ENCODE results near the gene SETD5. TPM values are rescaled to one million over a fixed set of nuclear protein-coding genes. Genes with fewer than 3 reads are reported as not detected.
"Not testable (repeated sequence)": the region's sequence is repeated elsewhere in the genome, so short reads cannot be mapped to it uniquely, and the experiment has no call there.

SETD5 gene
- total RNA-seq, 4 donors from 2014 or later = 84.0 to 158 (median 114) TPM

DNA sequence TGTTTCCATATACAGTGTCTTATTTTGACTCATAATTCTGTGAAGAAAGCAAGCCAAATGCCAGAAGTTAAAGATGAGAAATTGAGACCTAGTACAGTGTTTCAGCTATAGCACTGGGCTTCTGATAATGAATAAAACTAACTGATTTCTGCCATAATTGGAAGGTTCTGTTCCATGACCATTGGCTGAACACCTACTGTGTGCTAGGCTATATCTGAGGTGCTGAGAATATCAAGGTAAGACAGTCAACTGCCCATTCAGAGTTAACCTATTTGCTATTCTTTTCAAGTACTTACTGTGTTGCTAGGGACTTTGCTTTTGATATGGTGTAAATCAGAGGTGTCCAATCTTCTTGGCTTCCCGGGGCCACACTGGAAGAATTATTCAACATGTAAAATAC lies 82.8 kb downstream of the SETD5 start:
- no peaks in the 10 kb centered on the region for H3K27me3 ChIP-seq
- intact Hi-C loops (cut with DNase I) = no loop called here
- no peak overlapping the region for H3K4me3 ChIP-seq (replicated peaks in 1 of 3)
- H3K36me3 ChIP-seq = peaks cover 47 to 50% of the 10 kb centered on the region in 2 donors
- no peaks in the 10 kb centered on the region for H3K9me3 ChIP-seq
- DNase-seq = no peak
- H3K27ac ChIP-seq = no peak overlapping the region
- 91 to 100% methylated on average over 1 of the region's 1 CpG for WGBS, 2 donors
- H3K4me1 ChIP-seq = no peaks in the 10 kb centered on the region
- no peak for TF ChIP-seq POLR2A (IDR thresholded peaks at IDR 0.05)
- TF ChIP-seq, protein P1, sequence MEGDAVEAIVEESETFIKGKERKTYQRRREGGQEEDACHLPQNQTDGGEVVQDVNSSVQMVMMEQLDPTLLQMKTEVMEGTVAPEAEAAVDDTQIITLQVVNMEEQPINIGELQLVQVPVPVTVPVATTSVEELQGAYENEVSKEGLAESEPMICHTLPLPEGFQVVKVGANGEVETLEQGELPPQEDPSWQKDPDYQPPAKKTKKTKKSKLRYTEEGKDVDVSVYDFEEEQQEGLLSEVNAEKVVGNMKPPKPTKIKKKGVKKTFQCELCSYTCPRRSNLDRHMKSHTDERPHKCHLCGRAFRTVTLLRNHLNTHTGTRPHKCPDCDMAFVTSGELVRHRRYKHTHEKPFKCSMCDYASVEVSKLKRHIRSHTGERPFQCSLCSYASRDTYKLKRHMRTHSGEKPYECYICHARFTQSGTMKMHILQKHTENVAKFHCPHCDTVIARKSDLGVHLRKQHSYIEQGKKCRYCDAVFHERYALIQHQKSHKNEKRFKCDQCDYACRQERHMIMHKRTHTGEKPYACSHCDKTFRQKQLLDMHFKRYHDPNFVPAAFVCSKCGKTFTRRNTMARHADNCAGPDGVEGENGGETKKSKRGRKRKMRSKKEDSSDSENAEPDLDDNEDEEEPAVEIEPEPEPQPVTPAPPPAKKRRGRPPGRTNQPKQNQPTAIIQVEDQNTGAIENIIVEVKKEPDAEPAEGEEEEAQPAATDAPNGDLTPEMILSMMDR (IDR thresholded peaks at IDR 0.05) = no peak

DNA sequence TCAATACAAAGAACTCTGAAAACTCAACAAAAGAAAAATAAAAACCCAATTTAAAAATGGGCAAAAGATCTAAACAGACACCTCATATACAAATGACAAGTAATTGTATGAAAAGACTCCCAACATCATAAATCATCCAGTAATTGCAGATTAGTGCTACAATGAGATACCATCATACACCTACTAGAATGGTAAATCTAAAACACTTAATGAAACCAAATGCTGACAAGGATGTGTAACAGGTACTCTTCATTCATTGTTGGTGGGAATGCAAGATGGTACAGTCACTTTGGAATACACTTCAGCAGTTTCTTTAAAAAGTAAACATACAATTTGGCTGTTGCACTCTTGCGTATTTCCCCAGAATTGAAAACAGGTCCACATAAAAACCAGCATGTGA lies 87.8 kb downstream of the SETD5 start:
- Histone ChIP-seq H3K4me3 (replicated peaks in 1 of 3) (no peak overlapping the region), H3K36me3 (peaks cover 11 to 14% of the 10 kb centered on the region in 2 donors), H3K27me3 (no peaks in the 10 kb centered on the region), H3K9me3 (no peaks in the 10 kb centered on the region), H3K4me1 (no peaks in the 10 kb centered on the region), H3K27ac (no peak overlapping the region)
- no peak for DNase-seq
- TF ChIP-seq, protein P1 (IDR thresholded peaks at IDR 0.05) = no peak
- 98% methylated on average over 1 of the region's 1 CpG for WGBS, 2 donors
- intact Hi-C loops (cut with DNase I) = no loop called here

GRCh38 chr3:9491506-9491905 lies 94.1 kb downstream of the SETD5 start:
- Histone ChIP-seq H3K4me3 (replicated peaks in 1 of 3) (no peak overlapping the region), H3K27me3 (no peaks in the 10 kb centered on the region), H3K9me3 (no peaks in the 10 kb centered on the region), H3K27ac (no peak overlapping the region), H3K4me1 (no peaks in the 10 kb centered on the region), H3K36me3 (no peaks in the 10 kb centered on the region)
- DNase-seq = no peak
- intact Hi-C loops (cut with DNase I) = no loop called here
- TF ChIP-seq, protein P1 (IDR thresholded peaks at IDR 0.05) = no peak
- TF ChIP-seq POLR2A (IDR thresholded peaks at IDR 0.05) = no peak
- 70 to 72% methylated on average over 3 of the region's 3 CpGs for WGBS, 2 donors

DNA sequence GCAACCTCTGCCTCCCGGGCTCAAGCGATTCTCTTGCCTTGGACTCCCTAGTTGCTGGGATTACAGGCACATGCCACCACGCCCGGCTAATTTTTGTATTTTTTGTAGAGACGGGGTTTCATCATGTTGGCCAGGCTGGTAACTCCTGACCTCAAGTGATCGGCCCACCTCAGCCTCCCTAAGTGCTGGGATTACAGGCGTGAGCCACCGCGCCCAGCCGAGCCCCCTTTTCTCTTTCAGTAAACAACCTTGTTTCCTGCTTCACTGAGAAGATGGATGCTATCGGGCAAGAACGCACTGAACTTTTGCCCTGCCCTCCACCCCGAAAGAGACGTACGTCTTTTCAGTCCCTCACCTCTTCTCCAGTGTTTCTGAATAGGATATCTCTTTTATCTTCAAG lies 96.6 kb downstream of the SETD5 start:
- DNase-seq; H3K36me3 ChIP-seq; H3K4me1 ChIP-seq; H3K4me3 ChIP-seq (replicated peaks in 1 of 3); intact Hi-C loops (cut with DNase I); H3K27me3 ChIP-seq; H3K27ac ChIP-seq; H3K9me3 ChIP-seq: not testable (repeated sequence)
- 90 to 97% methylated on average over 15 of the region's 15 CpGs for WGBS, 2 donors

DNA sequence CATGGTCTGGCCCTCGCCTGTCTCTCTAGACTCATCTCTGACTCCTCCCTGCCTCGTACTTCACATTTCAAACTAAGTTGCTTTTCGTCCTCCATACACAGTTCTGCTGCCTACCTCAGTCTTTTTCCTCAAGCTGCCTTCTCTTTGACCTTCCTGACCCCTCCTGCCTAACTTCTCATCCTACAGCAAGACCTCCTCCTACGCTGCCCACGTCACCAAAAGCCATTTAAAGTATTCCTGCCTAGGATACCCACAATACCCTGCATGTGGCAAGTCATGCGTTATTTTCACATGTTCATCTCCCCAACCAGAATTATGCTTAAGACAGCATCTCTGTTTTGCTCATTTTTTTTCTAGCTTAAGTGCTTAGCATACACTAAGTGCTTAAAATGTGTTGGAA lies 99.5 kb downstream of the SETD5 start:
- no peak overlapping the region for H3K27ac ChIP-seq
- peaks cover 7 to 14% of the 10 kb centered on the region in 2 donors for H3K4me1 ChIP-seq
- H3K27me3 ChIP-seq = no peaks in the 10 kb centered on the region
- H3K9me3 ChIP-seq = no peaks in the 10 kb centered on the region
- intact Hi-C loops (cut with DNase I) = no loop called here
- DNase-seq = no peak
- WGBS, 2 donors = 77 to 79% methylated on average over 6 of the region's 6 CpGs
- no peaks in the 10 kb centered on the region for H3K36me3 ChIP-seq
- no peak for TF ChIP-seq POLR2A (IDR thresholded peaks at IDR 0.05)
- TF ChIP-seq, protein P1 (IDR thresholded peaks at IDR 0.05) = no peak
- no peak overlapping the region for H3K4me3 ChIP-seq (replicated peaks in 1 of 3)
